BE2C (cell line): ENCODE results near the gene GARIN6. TPM values are rescaled to one million over a fixed set of nuclear protein-coding genes. Genes with fewer than 3 reads are reported as not detected.

ENCODE experiments used
- DNase-seq: peaks from one replicate; pipeline ENCODE4 v3.0.0-alpha.2; 2020
- H3K27me3 ChIP-seq: fragments of 250-450 bp; sonication (Bioruptor Pico); 2 replicates; pipeline ENCODE4 v1.5.1; 2020; ENCODE audit warnings: mild to moderate bottlenecking
- H3K36me3 ChIP-seq: fragments of 250-450 bp; sonication (Bioruptor Pico); 2 replicates; pipeline ENCODE4 v1.5.1; 2020; ENCODE audit warnings: mild to moderate bottlenecking
- H3K4me1 ChIP-seq: fragments of 250-450 bp; sonication (Bioruptor Pico); 2 replicates; pipeline ENCODE4 v1.5.1; 2020
- H3K4me3 ChIP-seq: 2 replicates; pipeline ENCODE4 v1.5.1; 2011; ENCODE audit warnings: low read depth, low read length
- H3K9me3 ChIP-seq: fragments of 250-450 bp; sonication (Bioruptor Pico); 2 replicates; pipeline ENCODE4 v1.5.1; 2020
- CTCF ChIP-seq: IDR thresholded peaks from 2 replicates; pipeline ENCODE4 v1.5.1; 2012; ENCODE audit warnings: mild to moderate bottlenecking, low read depth, low read length
- polyA plus RNA-seq: library from polyadenylated mRNA; unstranded; fragments of >200 nt; gene quantifications from one replicate; pipeline ENCODE4 v1.2.1, GENCODE V29; 2012; ENCODE audit warnings: low read depth, missing spikeins; ENCODE audit not compliant: insufficient read length, insufficient read depth

The GARIN6 gene
- polyA plus RNA-seq = not detected

- no peak for DNase-seq
- no peaks in the 10 kb centered on the region; the same call in 1 of the 2 replicates for H3K9me3 ChIP-seq
- H3K4me3 ChIP-seq = no peak within 1 kb of the TSS
- H3K27me3 ChIP-seq = no peaks in the 10 kb centered on the region
- H3K4me1 ChIP-seq = no peaks in the 10 kb centered on the region
- no peak for TF ChIP-seq CTCF
- H3K36me3 ChIP-seq = no peaks in the 10 kb centered on the region
Measured at GRCh38 chr12:99647453-99647852, at the start of gene GARIN6. TSS of gene GARIN6 (plus strand) at chr12:99647753. CDS start at chr12:99648175, 422 bp downstream.

GRCh38 chr12:99598785-99599184 lies 48.8 kb upstream of the GARIN6 start:
- no peaks in the 10 kb centered on the region for H3K27me3 ChIP-seq
- no peak for TF ChIP-seq CTCF
- no peaks in the 10 kb centered on the region for H3K36me3 ChIP-seq
- H3K4me1 ChIP-seq = no peaks in the 10 kb centered on the region
- H3K4me3 ChIP-seq = no peak overlapping the region
- no peaks in the 10 kb centered on the region for H3K9me3 ChIP-seq
- DNase-seq = no peak

GRCh38 chr12:99600388-99600787 lies 47.2 kb upstream of the GARIN6 start:
- no peaks in the 10 kb centered on the region for H3K9me3 ChIP-seq
- no peak for TF ChIP-seq CTCF
- no peaks in the 10 kb centered on the region for H3K36me3 ChIP-seq
- H3K4me3 ChIP-seq = no peak overlapping the region
- no peaks in the 10 kb centered on the region for H3K27me3 ChIP-seq
- H3K4me1 ChIP-seq = no peaks in the 10 kb centered on the region
- DNase-seq = no peak

GRCh38 chr12:99609455-99610181 lies 37.9 kb upstream of the GARIN6 start:
- no peak for TF ChIP-seq CTCF
- Histone ChIP-seq H3K9me3 (no peaks in the 10 kb centered on the region), H3K27me3 (no peaks in the 10 kb centered on the region), H3K4me1 (no peaks in the 10 kb centered on the region), H3K36me3 (no peaks in the 10 kb centered on the region), H3K4me3 (no peak overlapping the region)
- no peak for DNase-seq

GRCh38 chr12:99611117-99611516 lies 36.4 kb upstream of the GARIN6 start:
- no peaks in the 10 kb centered on the region for H3K9me3 ChIP-seq
- H3K4me1 ChIP-seq = no peaks in the 10 kb centered on the region
- DNase-seq = no peak
- no peaks in the 10 kb centered on the region for H3K36me3 ChIP-seq
- H3K4me3 ChIP-seq = no peak overlapping the region
- no peaks in the 10 kb centered on the region for H3K27me3 ChIP-seq
- no peak for TF ChIP-seq CTCF

- TF ChIP-seq CTCF = no peak
- Histone ChIP-seq H3K4me3 (no peak overlapping the region), H3K4me1 (no peaks in the 10 kb centered on the region), H3K9me3 (no peaks in the 10 kb centered on the region), H3K36me3 (no peaks in the 10 kb centered on the region), H3K27me3 (no peaks in the 10 kb centered on the region)
- DNase-seq = no peak
Measured at GRCh38 chr12:99611599-99611998, 36.0 kb upstream of the GARIN6 start.
